WTC11 (cell line): ENCODE measurements around the gene EXOSC3. TPM values are rescaled to one million over a fixed set of nuclear protein-coding genes. Genes with fewer than 3 reads are reported as not detected.

Experiments
- CREM ChIP-seq: sonication (generic); formaldehyde crosslinking; IDR thresholded peaks from 2 replicates; pipeline ENCODE4 v1.8.1; 2022; ENCODE audit warnings: mild to moderate bottlenecking, missing genetic modification reagents, moderate library complexity
- E2F1 ChIP-seq: sonication (generic); formaldehyde crosslinking; IDR thresholded peaks from 2 replicates; pipeline ENCODE4 v1.8.0; 2022; ENCODE audit warnings: mild to moderate bottlenecking, missing genetic modification reagents
- ELF4 ChIP-seq: sonication (generic); formaldehyde crosslinking; IDR thresholded peaks from 2 replicates; pipeline ENCODE4 v1.8.1; 2022; ENCODE audit warnings: low read depth, mild to moderate bottlenecking, moderate library complexity, missing genetic modification reagents
- ETV6 ChIP-seq: sonication (generic); formaldehyde crosslinking; IDR thresholded peaks from 2 replicates; pipeline ENCODE4 v1.8.1; 2022; ENCODE audit warnings: mild to moderate bottlenecking, missing genetic modification reagents
- FOXP1 ChIP-seq: sonication (generic); formaldehyde crosslinking; IDR thresholded peaks from 2 replicates; pipeline ENCODE4 v1.8.0; 2022; ENCODE audit warnings: missing genetic modification reagents, mild to moderate bottlenecking, moderate library complexity, borderline replicate concordance
- GABPB1 ChIP-seq: sonication (generic); formaldehyde crosslinking; IDR thresholded peaks from 2 replicates; pipeline ENCODE4 v1.8.1; 2023; ENCODE audit warnings: mild to moderate bottlenecking, missing genetic modification reagents
- IRF1 ChIP-seq: sonication (generic); formaldehyde crosslinking; IDR thresholded peaks from 2 replicates; pipeline ENCODE4 v1.8.0; 2023; ENCODE audit warnings: missing genetic modification reagents
- IRF2 ChIP-seq: sonication (generic); formaldehyde crosslinking; IDR thresholded peaks from 2 replicates; pipeline ENCODE4 v1.8.0; 2022; ENCODE audit warnings: low read depth, missing genetic modification reagents, borderline replicate concordance
- JUN ChIP-seq: sonication (generic); formaldehyde crosslinking; IDR thresholded peaks from 2 replicates; pipeline ENCODE4 v1.8.0; 2023; ENCODE audit warnings: mild to moderate bottlenecking, missing genetic modification reagents
- MAX ChIP-seq: sonication (generic); formaldehyde crosslinking; IDR thresholded peaks from 2 replicates; pipeline ENCODE4 v1.8.0; 2022; ENCODE audit warnings: mild to moderate bottlenecking, missing genetic modification reagents
- RELA ChIP-seq: sonication (generic); formaldehyde crosslinking; IDR thresholded peaks from 2 replicates; pipeline ENCODE4 v1.8.1; 2022; ENCODE audit warnings: missing genetic modification reagents, mild to moderate bottlenecking, borderline replicate concordance
- SMAD3 ChIP-seq: sonication (generic); formaldehyde crosslinking; IDR thresholded peaks from 2 replicates; pipeline ENCODE4 v1.8.0; 2022; ENCODE audit warnings: missing genetic modification reagents, mild to moderate bottlenecking, borderline replicate concordance
- TEAD4 ChIP-seq: sonication (generic); formaldehyde crosslinking; IDR thresholded peaks from 2 replicates; pipeline ENCODE4 v1.8.0; 2022; ENCODE audit warnings: mild to moderate bottlenecking, missing genetic modification reagents
- USF1 ChIP-seq: sonication (generic); formaldehyde crosslinking; IDR thresholded peaks from 2 replicates; pipeline ENCODE4 v1.8.0; 2022; ENCODE audit warnings: mild to moderate bottlenecking, missing genetic modification reagents
- ZMAT4 ChIP-seq: fragments of 250-450 bp; sonication (Bioruptor Pico); IDR thresholded peaks from 2 replicates; pipeline ENCODE4 v1.9.0; 2021; ENCODE audit warnings: mild to moderate bottlenecking
- ZNF232 ChIP-seq: sonication (generic); formaldehyde crosslinking; IDR thresholded peaks from 2 replicates; pipeline ENCODE4 v1.8.0; 2022; ENCODE audit warnings: mild to moderate bottlenecking, missing genetic modification reagents
- ZNF263 ChIP-seq: sonication (generic); formaldehyde crosslinking; IDR thresholded peaks from 2 replicates; pipeline ENCODE4 v1.8.1; 2022; ENCODE audit warnings: low read depth, mild to moderate bottlenecking, moderate library complexity, missing genetic modification reagents
- ZNF416 ChIP-seq: fragments of 250-450 bp; sonication (Bioruptor Pico); IDR thresholded peaks from 2 replicates; pipeline ENCODE4 v1.9.0; 2021; ENCODE audit warnings: mild to moderate bottlenecking, inconsistent platforms
- total RNA-seq: library from RNA; stranded (reverse); gene quantifications from 3 replicates; pipeline ENCODE4 v1.2.3, GENCODE V29; 2021
- TF ChIP-seq, protein P1 (sequence below): sonication (generic); formaldehyde crosslinking; IDR thresholded peaks from 2 replicates; pipeline ENCODE4 v1.8.1; 2022; ENCODE audit warnings: low read depth, mild to moderate bottlenecking, moderate library complexity, missing genetic modification reagents, borderline replicate concordance
- TF ChIP-seq, protein P2 (sequence below): sonication (generic); formaldehyde crosslinking; IDR thresholded peaks from 2 replicates; pipeline ENCODE4 v1.8.1; 2023; ENCODE audit warnings: mild to moderate bottlenecking, missing genetic modification reagents
- TF ChIP-seq, protein P3 (sequence below): sonication (generic); formaldehyde crosslinking; IDR thresholded peaks from 2 replicates; pipeline ENCODE4 v1.8.1; 2023; ENCODE audit warnings: mild to moderate bottlenecking, missing genetic modification reagents, moderate library complexity

The EXOSC3 gene
- total RNA-seq, 1 experiment from 2014 or later = 73.8 TPM

DNA sequence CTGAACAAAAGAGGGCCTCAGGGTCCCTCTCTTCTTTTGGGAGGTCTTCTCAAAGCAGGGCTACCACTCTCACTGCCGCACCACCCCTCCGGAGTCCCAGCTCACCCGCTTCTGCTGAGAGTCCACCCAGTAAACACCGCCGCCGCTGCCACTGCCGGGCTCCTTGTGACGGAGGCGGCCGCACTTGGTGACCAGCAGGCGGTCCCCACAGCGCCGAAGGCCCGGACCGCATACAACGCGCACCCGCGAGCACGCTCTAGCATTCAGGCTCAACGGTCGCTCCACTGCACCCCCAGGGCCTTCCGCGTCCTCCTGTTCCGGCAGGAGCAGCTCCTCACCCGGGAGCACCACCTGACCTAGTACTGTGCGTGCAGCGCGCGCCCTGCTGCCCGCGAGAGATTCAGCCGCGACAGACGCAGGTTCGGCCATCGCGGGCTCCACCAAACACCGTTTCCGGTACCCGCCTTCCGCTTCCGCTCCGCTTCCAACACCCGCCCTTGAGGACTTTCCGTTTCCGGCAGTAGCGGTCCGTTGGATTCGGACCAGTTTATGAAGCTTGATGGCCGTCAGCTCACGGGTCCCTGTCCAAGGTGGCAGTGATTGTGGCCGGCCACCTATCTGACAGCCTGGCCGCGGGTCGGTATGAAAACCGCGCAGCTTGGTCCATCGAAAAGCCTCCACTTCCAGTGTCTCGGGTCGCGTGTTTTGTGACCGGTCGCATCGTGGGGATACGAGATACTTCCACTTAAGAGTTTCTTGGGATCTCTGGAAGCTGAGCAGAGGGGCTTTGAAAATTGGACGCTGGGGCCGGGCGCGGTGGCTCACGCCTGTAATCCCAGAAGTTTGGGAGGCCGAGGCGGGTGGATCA, at the start of gene EXOSC3 (continued):
- TF ChIP-seq ZNF232 (CRISPR knock-in tag) (peak; percentile 87), ZNF263 (CRISPR knock-in tag) (peak; percentile 81; the same call in 1 of the 2 replicates), FOXP1 (CRISPR knock-in tag) (peak; percentile 92; the same call in 1 of the 2 replicates), RELA (CRISPR knock-in tag) (peak; percentile 71; the same call in 1 of the 2 replicates), GABPB1 (CRISPR knock-in tag) (peak; percentile 88), SMAD3 (CRISPR knock-in tag) (peak; percentile 80; the same call in 1 of the 2 replicates), ZMAT4 (CRISPR knock-in tag) (no peak), ETV6 (CRISPR knock-in tag) (peak; percentile 98), IRF2 (no peak), CREM (CRISPR knock-in tag) (0 out of 2 replicates have a peak, but pooled peaks have one; percentile 33), E2F1 (CRISPR knock-in tag) (0 out of 2 replicates have a peak, but pooled peaks have one; percentile 59), JUN (peak; percentile 66; the same call in 1 of the 2 replicates), TEAD4 (CRISPR knock-in tag) (peak; percentile 33; the same call in 1 of the 2 replicates), ZNF416 (CRISPR knock-in tag) (no peak), MAX (CRISPR knock-in tag) (peak; percentile 87), USF1 (peak; percentile 75), IRF1 (no peak), ELF4 (CRISPR knock-in tag) (no peak)
- TF ChIP-seq, protein P1, sequence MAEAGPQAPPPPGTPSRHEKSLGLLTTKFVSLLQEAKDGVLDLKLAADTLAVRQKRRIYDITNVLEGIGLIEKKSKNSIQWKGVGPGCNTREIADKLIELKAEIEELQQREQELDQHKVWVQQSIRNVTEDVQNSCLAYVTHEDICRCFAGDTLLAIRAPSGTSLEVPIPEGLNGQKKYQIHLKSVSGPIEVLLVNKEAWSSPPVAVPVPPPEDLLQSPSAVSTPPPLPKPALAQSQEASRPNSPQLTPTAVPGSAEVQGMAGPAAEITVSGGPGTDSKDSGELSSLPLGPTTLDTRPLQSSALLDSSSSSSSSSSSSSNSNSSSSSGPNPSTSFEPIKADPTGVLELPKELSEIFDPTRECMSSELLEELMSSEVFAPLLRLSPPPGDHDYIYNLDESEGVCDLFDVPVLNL (CRISPR knock-in tag) = peak; percentile 80; the same call in 1 of the 2 replicates
- TF ChIP-seq, protein P2, sequence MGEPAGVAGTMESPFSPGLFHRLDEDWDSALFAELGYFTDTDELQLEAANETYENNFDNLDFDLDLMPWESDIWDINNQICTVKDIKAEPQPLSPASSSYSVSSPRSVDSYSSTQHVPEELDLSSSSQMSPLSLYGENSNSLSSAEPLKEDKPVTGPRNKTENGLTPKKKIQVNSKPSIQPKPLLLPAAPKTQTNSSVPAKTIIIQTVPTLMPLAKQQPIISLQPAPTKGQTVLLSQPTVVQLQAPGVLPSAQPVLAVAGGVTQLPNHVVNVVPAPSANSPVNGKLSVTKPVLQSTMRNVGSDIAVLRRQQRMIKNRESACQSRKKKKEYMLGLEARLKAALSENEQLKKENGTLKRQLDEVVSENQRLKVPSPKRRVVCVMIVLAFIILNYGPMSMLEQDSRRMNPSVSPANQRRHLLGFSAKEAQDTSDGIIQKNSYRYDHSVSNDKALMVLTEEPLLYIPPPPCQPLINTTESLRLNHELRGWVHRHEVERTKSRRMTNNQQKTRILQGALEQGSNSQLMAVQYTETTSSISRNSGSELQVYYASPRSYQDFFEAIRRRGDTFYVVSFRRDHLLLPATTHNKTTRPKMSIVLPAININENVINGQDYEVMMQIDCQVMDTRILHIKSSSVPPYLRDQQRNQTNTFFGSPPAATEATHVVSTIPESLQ (CRISPR knock-in tag) = 0 out of 2 replicates have a peak, but pooled peaks have one; percentile 40
- TF ChIP-seq, protein P3, sequence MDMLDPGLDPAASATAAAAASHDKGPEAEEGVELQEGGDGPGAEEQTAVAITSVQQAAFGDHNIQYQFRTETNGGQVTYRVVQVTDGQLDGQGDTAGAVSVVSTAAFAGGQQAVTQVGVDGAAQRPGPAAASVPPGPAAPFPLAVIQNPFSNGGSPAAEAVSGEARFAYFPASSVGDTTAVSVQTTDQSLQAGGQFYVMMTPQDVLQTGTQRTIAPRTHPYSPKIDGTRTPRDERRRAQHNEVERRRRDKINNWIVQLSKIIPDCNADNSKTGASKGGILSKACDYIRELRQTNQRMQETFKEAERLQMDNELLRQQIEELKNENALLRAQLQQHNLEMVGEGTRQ = peak; percentile 55
- TF ChIP-seq, all 79 proteins: peak for 27
